GM19351 (cell line): ENCODE results near the gene OSGIN1.
A peak's percentile ranks its signal among the peaks of the same experiment; 100 is the strongest.

Source experiments
- ATAC-seq: cut with Tn5 transposase; IDR thresholded peaks from one replicate; pipeline ENCODE4 v1.9.1; 2021; ENCODE audit warnings: mild to moderate bottlenecking, moderate library complexity; ENCODE audit not compliant: unreplicated experiment

The OSGIN1 gene

GRCh38 chr16:83952940-83953795 lies at the start of gene OSGIN1:
OSGIN1 (plus strand) TSS chr16:83953240; CDS start chr16:83957672, 4,432 bp downstream.
- ATAC-seq: peak; percentile 80

GRCh38 chr16:83903751-83904150 lies 49.3 kb upstream of the OSGIN1 start:
- ATAC-seq: no peak

GRCh38 chr16:83906683-83907082 lies 46.4 kb upstream of the OSGIN1 start:
- no peak for ATAC-seq

GRCh38 chr16:83907111-83907510 lies 45.9 kb upstream of the OSGIN1 start:
- no peak for ATAC-seq

GRCh38 chr16:83907631-83908250 lies 45.3 kb upstream of the OSGIN1 start:
- ATAC-seq: no peak

GRCh38 chr16:83908798-83909197 lies 44.2 kb upstream of the OSGIN1 start:
- no peak for ATAC-seq

- no peak for ATAC-seq
Observed at GRCh38 chr16:83911290-83911689, 41.8 kb upstream of the OSGIN1 start.

- ATAC-seq: no peak
Observed at GRCh38 chr16:83912519-83913244, 40.4 kb upstream of the OSGIN1 start.

- no peak for ATAC-seq
Observed at GRCh38 chr16:83913245-83913633, 39.8 kb upstream of the OSGIN1 start.

- ATAC-seq: no peak
Observed at GRCh38 chr16:83914091-83914710, 38.8 kb upstream of the OSGIN1 start.

- ATAC-seq: no peak
Observed at GRCh38 chr16:83915081-83915480, 38.0 kb upstream of the OSGIN1 start.

GRCh38 chr16:83915491-83915890 lies 37.5 kb upstream of the OSGIN1 start:
- no peak for ATAC-seq

- no peak for ATAC-seq
Observed at GRCh38 chr16:83917152-83918120, 35.6 kb upstream of the OSGIN1 start.

- no peak for ATAC-seq
Observed at GRCh38 chr16:83920894-83921491, 32.0 kb upstream of the OSGIN1 start.

GRCh38 chr16:83923581-83924365 lies 29.3 kb upstream of the OSGIN1 start:
- no peak for ATAC-seq

- ATAC-seq: no peak
Observed at GRCh38 chr16:83924686-83925085, 28.4 kb upstream of the OSGIN1 start.

GRCh38 chr16:83925095-83925905 lies 27.7 kb upstream of the OSGIN1 start:
- ATAC-seq: no peak
